Esophagus (tissue), 2 donors: Measurements from ENCODE around the gene LGR6. TPM values are rescaled to one million over a fixed set of nuclear protein-coding genes. Genes with fewer than 3 reads are reported as not detected.

Experiments used
- H3K27ac ChIP-seq, 2 donors: one replicate each; pipeline ENCODE4 v1.5.1; 2013; ENCODE audit warnings: low read depth in 2 of 2, mild to moderate bottlenecking in 2 of 2, inconsistent platforms in 1 of 2, low read length in 1 of 2, moderate library complexity in 1 of 2
- H3K27me3 ChIP-seq, 2 donors: one replicate each; pipeline ENCODE4 v1.6.1; 2013; ENCODE audit warnings: low read length in 2 of 2, control low read depth in 1 of 2, mild to moderate bottlenecking in 1 of 2; ENCODE audit not compliant: insufficient read depth in 2 of 2, control insufficient read depth in 1 of 2
- H3K36me3 ChIP-seq, 2 donors: one replicate each; pipeline ENCODE4 v1.6.1; 2013; ENCODE audit warnings: low read length in 1 of 2; ENCODE audit not compliant: control insufficient read depth in 2 of 2, insufficient read depth in 2 of 2
- H3K4me1 ChIP-seq, 2 donors: one replicate each; pipeline ENCODE4 v1.6.1; 2013; ENCODE audit warnings: low read length in 1 of 2; ENCODE audit not compliant: control insufficient read depth in 2 of 2, insufficient read depth in 2 of 2
- H3K4me3 ChIP-seq, 2 donors: one replicate each; pipeline ENCODE4 v1.5.1; 2013; ENCODE audit warnings: low read length in 2 of 2, mild to moderate bottlenecking in 2 of 2, low read depth in 1 of 2, moderate library complexity in 1 of 2
- H3K9me3 ChIP-seq, 2 donors: one replicate each; pipeline ENCODE4 v1.6.1; 2013; ENCODE audit warnings: mild to moderate bottlenecking in 2 of 2, low read depth in 1 of 2, low read length in 1 of 2, moderate library complexity in 1 of 2; ENCODE audit not compliant: control insufficient read depth in 2 of 2, insufficient read depth in 1 of 2
- WGBS, 2 donors: extraction: QIAGEN DNeasy Blood & Tissue Kit; methylation state at CpG; one replicate each; pipeline ENCODE4 v1.1.7; 2013; 5-methylcytosine and 5-hydroxymethylcytosine counted together
- polyA plus RNA-seq, 2 donors: library from polyadenylated mRNA; stranded (reverse); fragments of 200-250 nt; gene quantifications; one replicate each; pipeline ENCODE4 v1.2.3, GENCODE V29; 2013
- donor health status: healthy with polysubstance abuse.
- donor health status: Bipolar disorder and iron deficiency.

LGR6 gene
- polyA plus RNA-seq, 2 donors: 4.2 to 6.3 TPM

- 69 to 76% methylated on average over 2 of the region's 2 CpGs for WGBS, 2 donors
- H3K27ac ChIP-seq: no peak overlapping the region
- H3K9me3 ChIP-seq: no peaks in the 10 kb centered on the region
- H3K4me1 ChIP-seq: peaks cover 0 to 5% of the 10 kb centered on the region in 2 donors
- no peak overlapping the region for H3K4me3 ChIP-seq
- H3K36me3 ChIP-seq: no peaks in the 10 kb centered on the region
- H3K27me3 ChIP-seq: no peaks in the 10 kb centered on the region
These were observed 34.4 kb downstream of the LGR6 start for GRCh38 chr1:202227997-202228401.

- H3K4me1 ChIP-seq: peaks cover 0 to 3% of the 10 kb centered on the region in 2 donors
- no peaks in the 10 kb centered on the region for H3K9me3 ChIP-seq
- H3K36me3 ChIP-seq: no peaks in the 10 kb centered on the region
- H3K27ac ChIP-seq: peak overlapping the region in 1 of 2 donors; percentile 43
- 74 to 84% methylated on average over 7 of the region's 7 CpGs for WGBS, 2 donors
- no peaks in the 10 kb centered on the region for H3K27me3 ChIP-seq
- H3K4me3 ChIP-seq: no peak overlapping the region
These were observed 35.0 kb downstream of the LGR6 start for GRCh38 chr1:202228484-202229122.

GRCh38 chr1:202229376-202229775, 35.8 kb downstream of the LGR6 start:
- H3K4me3 ChIP-seq: no peak overlapping the region
- H3K36me3 ChIP-seq: no peaks in the 10 kb centered on the region
- H3K9me3 ChIP-seq: no peaks in the 10 kb centered on the region
- H3K27me3 ChIP-seq: no peaks in the 10 kb centered on the region
- 41 to 51% methylated on average over 5 of the region's 5 CpGs for WGBS, 2 donors
- H3K27ac ChIP-seq: no peak overlapping the region
- H3K4me1 ChIP-seq: peaks cover 0 to 3% of the 10 kb centered on the region in 2 donors

- no peak overlapping the region for H3K4me3 ChIP-seq
- H3K36me3 ChIP-seq: no peaks in the 10 kb centered on the region
- no peak overlapping the region for H3K27ac ChIP-seq
- 82 to 87% methylated on average over 10 of the region's 10 CpGs for WGBS, 2 donors
- H3K4me1 ChIP-seq: peaks cover 0 to 3% of the 10 kb centered on the region in 2 donors
- H3K9me3 ChIP-seq: no peaks in the 10 kb centered on the region
- H3K27me3 ChIP-seq: no peaks in the 10 kb centered on the region
These were observed 36.7 kb downstream of the LGR6 start for GRCh38 chr1:202230061-202230938.

GRCh38 chr1:202230939-202231645, 37.5 kb downstream of the LGR6 start:
- 64 to 74% methylated on average over 8 of the region's 8 CpGs for WGBS, 2 donors
- Histone ChIP-seq H3K4me3 (no peak overlapping the region), H3K9me3 (no peaks in the 10 kb centered on the region)

GRCh38 chr1:202233171-202233570, 39.6 kb downstream of the LGR6 start:
- Histone ChIP-seq H3K4me3 (no peak overlapping the region), H3K4me1 (peaks cover 0 to 7% of the 10 kb centered on the region in 2 donors), H3K27ac (no peak overlapping the region), H3K27me3 (no peaks in the 10 kb centered on the region), H3K36me3 (no peaks in the 10 kb centered on the region), H3K9me3 (peaks cover 0 to 2% of the 10 kb centered on the region in 2 donors)
- 76 to 81% methylated on average over 4 of the region's 4 CpGs for WGBS, 2 donors

More at GRCh38 chr1:202230939-202231645, 37.5 kb downstream of the LGR6 start:
- Histone ChIP-seq H3K27ac (no peak overlapping the region), H3K4me1 (peaks cover 0 to 7% of the 10 kb centered on the region in 2 donors), H3K36me3 (no peaks in the 10 kb centered on the region), H3K27me3 (no peaks in the 10 kb centered on the region)

GRCh38 chr1:202233804-202234203, 40.2 kb downstream of the LGR6 start:
- Histone ChIP-seq H3K4me3 (no peak overlapping the region), H3K4me1 (peaks cover 0 to 4% of the 10 kb centered on the region in 2 donors), H3K36me3 (no peaks in the 10 kb centered on the region), H3K27ac (no peak overlapping the region), H3K9me3 (peaks cover 0 to 2% of the 10 kb centered on the region in 2 donors), H3K27me3 (no peaks in the 10 kb centered on the region)
- WGBS, 2 donors: 88 to 91% methylated on average over 2 of the region's 2 CpGs

GRCh38 chr1:202234331-202235002, 40.9 kb downstream of the LGR6 start:
- Histone ChIP-seq H3K27me3 (no peaks in the 10 kb centered on the region), H3K4me1 (peaks cover 0 to 4% of the 10 kb centered on the region in 2 donors), H3K27ac (no peak overlapping the region), H3K36me3 (no peaks in the 10 kb centered on the region), H3K4me3 (no peak overlapping the region), H3K9me3 (peaks cover 0 to 2% of the 10 kb centered on the region in 2 donors)
- WGBS, 2 donors: 86 to 88% methylated on average over 3 of the region's 3 CpGs
